Measurements from ENCODE around the gene IGHMBP2.
"Not testable (repeated sequence)": the region's sequence is repeated elsewhere in the genome, so short reads cannot be mapped to it uniquely, and the experiment has no call there.

Gene IGHMBP2

GRCh38 chr11:68903288-68904247 lies at the start of gene IGHMBP2, which contains the start of gene MRPL21:
TSS of gene IGHMBP2 (plus strand) at chr11:68903891. CDS start at chr11:68903953, 62 bp downstream.
TSS of gene MRPL21 (minus strand) at chr11:68903832. CDS start at chr11:68903810, 22 bp downstream.
- peak; percentile 76 to 85 for DNase-seq (ENCODE audit: low read depth in 2 of 2)

- DNase-seq (ENCODE audit: low read depth in 2 of 2): no peak
Measured at GRCh38 chr11:68854273-68854958, 49.3 kb upstream of the IGHMBP2 start.

GRCh38 chr11:68855205-68855981 lies 48.3 kb upstream of the IGHMBP2 start:
- DNase-seq (ENCODE audit: low read depth in 2 of 2): peak in 1 of 2 donors; percentile 6

GRCh38 chr11:68856425-68857030 lies 47.2 kb upstream of the IGHMBP2 start:
- not testable (repeated sequence) for DNase-seq (ENCODE audit: low read depth in 2 of 2)

- no peak for DNase-seq (ENCODE audit: low read depth in 2 of 2)
Measured at GRCh38 chr11:68857037-68857586, 46.6 kb upstream of the IGHMBP2 start.

- no peak for DNase-seq (ENCODE audit: low read depth in 2 of 2)
Measured at GRCh38 chr11:68859123-68859522, 44.6 kb upstream of the IGHMBP2 start.

GRCh38 chr11:68862421-68862820 lies 41.3 kb upstream of the IGHMBP2 start:
- no peak for DNase-seq (ENCODE audit: low read depth in 2 of 2)

- DNase-seq (ENCODE audit: low read depth in 2 of 2): no peak
Measured at GRCh38 chr11:68863553-68864265, 40.0 kb upstream of the IGHMBP2 start.

GRCh38 chr11:68865241-68865640 lies 38.5 kb upstream of the IGHMBP2 start:
- no peak for DNase-seq (ENCODE audit: low read depth in 2 of 2)

- DNase-seq (ENCODE audit: low read depth in 2 of 2): no peak
Measured at GRCh38 chr11:68867066-68867465, 36.6 kb upstream of the IGHMBP2 start.

GRCh38 chr11:68868221-68868835 lies 35.4 kb upstream of the IGHMBP2 start:
- no peak for DNase-seq (ENCODE audit: low read depth in 2 of 2)

- DNase-seq (ENCODE audit: low read depth in 2 of 2): no peak
Measured at GRCh38 chr11:68870470-68870869, 33.2 kb upstream of the IGHMBP2 start.

- DNase-seq (ENCODE audit: low read depth in 2 of 2): no peak
Measured at GRCh38 chr11:68872216-68873003, 31.3 kb upstream of the IGHMBP2 start.

- DNase-seq (ENCODE audit: low read depth in 2 of 2): no peak
Measured at GRCh38 chr11:68878022-68878421, 25.7 kb upstream of the IGHMBP2 start.

- DNase-seq (ENCODE audit: low read depth in 2 of 2): no peak
Measured at GRCh38 chr11:68880851-68881250, 22.8 kb upstream of the IGHMBP2 start.

- DNase-seq (ENCODE audit: low read depth in 2 of 2): no peak
Measured at GRCh38 chr11:68881320-68881719, 22.4 kb upstream of the IGHMBP2 start.

GRCh38 chr11:68882391-68882790 lies 21.3 kb upstream of the IGHMBP2 start:
- DNase-seq (ENCODE audit: low read depth in 2 of 2): no peak

GRCh38 chr11:68884827-68885226 lies 18.9 kb upstream of the IGHMBP2 start:
- not testable (repeated sequence) for DNase-seq (ENCODE audit: low read depth in 2 of 2)

GRCh38 chr11:68889948-68890446 lies 13.7 kb upstream of the IGHMBP2 start:
- no peak for DNase-seq (ENCODE audit: low read depth in 2 of 2)

All from stimulated activated CD4-positive, alpha-beta T cell treated with anti-CD3 and anti-CD28 coated beads, Interleukin-4, amount 100 ng/mL, for 48 hours (primary cell).